ENCODE data around the gene KIF4B. TPM values are rescaled to one million over a fixed set of nuclear protein-coding genes. Genes with fewer than 3 reads are reported as not detected.
A peak's percentile ranks its signal among the peaks of the same experiment; 100 is the strongest.

Gene KIF4B
- total and polyA plus RNA-seq, 2 of the 8 experiments (the other 6 are each of a cell fraction or from before 2014, with no cell fraction given), result 0.02 to 0.15 TPM

DNA sequence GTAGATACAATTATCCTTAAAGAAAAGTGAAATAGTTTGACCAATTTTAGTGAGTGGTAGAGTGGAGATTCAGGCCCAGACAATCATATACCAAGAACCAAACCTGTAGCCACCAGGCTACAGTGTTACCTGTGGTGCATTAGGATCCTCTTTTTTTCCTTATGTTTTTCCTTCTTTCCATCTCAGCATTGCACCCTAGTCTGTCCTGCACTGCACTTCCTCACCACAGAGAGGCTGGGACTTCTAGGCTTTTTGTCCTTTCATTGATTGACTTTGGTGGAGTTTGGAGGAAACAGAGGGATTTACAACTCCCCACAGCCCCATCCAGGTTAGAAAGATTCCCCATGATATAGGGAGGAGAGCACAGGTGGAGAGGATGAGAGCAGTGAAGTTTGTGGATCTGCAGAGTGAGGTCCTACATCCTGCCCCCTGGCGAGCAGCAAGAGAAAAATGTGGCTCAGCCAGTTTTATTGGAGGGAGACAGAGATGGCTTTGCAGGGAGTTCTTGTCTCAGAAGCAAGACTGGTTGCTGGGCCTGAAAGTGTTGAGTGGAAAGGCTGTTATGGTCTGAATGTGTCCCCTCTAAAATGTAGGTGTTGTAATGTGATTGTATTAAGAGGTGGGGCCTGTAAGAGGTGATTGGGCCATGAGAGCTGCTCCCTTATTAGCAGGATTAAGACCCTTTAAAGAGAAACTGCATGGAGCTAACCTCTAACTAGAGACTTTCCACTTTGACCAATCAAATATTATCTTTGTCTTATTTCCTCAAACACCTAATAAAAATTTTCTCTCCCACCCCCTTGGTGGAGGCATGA is 36.2 kb downstream of the KIF4B start (continued):
- TF ChIP-seq, protein P1, sequence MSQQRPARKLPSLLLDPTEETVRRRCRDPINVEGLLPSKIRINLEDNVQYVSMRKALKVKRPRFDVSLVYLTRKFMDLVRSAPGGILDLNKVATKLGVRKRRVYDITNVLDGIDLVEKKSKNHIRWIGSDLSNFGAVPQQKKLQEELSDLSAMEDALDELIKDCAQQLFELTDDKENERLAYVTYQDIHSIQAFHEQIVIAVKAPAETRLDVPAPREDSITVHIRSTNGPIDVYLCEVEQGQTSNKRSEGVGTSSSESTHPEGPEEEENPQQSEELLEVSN (IDR thresholded peaks at IDR 0.05), result no peak
- TF ChIP-seq POU5F1 (IDR thresholded peaks at IDR 0.05; ENCODE audit: low read depth, low read length) (no peak), EP300 (IDR thresholded peaks at IDR 0.05; ENCODE audit: borderline replicate concordance in 1 of 2, low read depth in 2 of 2, low read length in 2 of 2) (no peak), SP1 (IDR thresholded peaks at IDR 0.05; ENCODE audit: low read depth, low read length) (peak; percentile 42; the same call in 1 of the 2 replicates), TEAD4 (IDR thresholded peaks at IDR 0.05; ENCODE audit: low read depth, low read length) (peak; percentile 52; the same call in 1 of the 2 replicates), RNF2 (IDR thresholded peaks at IDR 0.05; ENCODE audit: borderline replicate concordance, low read depth, low read length, missing control alignments, poor library complexity, severe bottlenecking) (no peak), CHD1 (IDR thresholded peaks at IDR 0.05; ENCODE audit: low read depth, low read length) (no peak)
- TF ChIP-seq, protein P2, sequence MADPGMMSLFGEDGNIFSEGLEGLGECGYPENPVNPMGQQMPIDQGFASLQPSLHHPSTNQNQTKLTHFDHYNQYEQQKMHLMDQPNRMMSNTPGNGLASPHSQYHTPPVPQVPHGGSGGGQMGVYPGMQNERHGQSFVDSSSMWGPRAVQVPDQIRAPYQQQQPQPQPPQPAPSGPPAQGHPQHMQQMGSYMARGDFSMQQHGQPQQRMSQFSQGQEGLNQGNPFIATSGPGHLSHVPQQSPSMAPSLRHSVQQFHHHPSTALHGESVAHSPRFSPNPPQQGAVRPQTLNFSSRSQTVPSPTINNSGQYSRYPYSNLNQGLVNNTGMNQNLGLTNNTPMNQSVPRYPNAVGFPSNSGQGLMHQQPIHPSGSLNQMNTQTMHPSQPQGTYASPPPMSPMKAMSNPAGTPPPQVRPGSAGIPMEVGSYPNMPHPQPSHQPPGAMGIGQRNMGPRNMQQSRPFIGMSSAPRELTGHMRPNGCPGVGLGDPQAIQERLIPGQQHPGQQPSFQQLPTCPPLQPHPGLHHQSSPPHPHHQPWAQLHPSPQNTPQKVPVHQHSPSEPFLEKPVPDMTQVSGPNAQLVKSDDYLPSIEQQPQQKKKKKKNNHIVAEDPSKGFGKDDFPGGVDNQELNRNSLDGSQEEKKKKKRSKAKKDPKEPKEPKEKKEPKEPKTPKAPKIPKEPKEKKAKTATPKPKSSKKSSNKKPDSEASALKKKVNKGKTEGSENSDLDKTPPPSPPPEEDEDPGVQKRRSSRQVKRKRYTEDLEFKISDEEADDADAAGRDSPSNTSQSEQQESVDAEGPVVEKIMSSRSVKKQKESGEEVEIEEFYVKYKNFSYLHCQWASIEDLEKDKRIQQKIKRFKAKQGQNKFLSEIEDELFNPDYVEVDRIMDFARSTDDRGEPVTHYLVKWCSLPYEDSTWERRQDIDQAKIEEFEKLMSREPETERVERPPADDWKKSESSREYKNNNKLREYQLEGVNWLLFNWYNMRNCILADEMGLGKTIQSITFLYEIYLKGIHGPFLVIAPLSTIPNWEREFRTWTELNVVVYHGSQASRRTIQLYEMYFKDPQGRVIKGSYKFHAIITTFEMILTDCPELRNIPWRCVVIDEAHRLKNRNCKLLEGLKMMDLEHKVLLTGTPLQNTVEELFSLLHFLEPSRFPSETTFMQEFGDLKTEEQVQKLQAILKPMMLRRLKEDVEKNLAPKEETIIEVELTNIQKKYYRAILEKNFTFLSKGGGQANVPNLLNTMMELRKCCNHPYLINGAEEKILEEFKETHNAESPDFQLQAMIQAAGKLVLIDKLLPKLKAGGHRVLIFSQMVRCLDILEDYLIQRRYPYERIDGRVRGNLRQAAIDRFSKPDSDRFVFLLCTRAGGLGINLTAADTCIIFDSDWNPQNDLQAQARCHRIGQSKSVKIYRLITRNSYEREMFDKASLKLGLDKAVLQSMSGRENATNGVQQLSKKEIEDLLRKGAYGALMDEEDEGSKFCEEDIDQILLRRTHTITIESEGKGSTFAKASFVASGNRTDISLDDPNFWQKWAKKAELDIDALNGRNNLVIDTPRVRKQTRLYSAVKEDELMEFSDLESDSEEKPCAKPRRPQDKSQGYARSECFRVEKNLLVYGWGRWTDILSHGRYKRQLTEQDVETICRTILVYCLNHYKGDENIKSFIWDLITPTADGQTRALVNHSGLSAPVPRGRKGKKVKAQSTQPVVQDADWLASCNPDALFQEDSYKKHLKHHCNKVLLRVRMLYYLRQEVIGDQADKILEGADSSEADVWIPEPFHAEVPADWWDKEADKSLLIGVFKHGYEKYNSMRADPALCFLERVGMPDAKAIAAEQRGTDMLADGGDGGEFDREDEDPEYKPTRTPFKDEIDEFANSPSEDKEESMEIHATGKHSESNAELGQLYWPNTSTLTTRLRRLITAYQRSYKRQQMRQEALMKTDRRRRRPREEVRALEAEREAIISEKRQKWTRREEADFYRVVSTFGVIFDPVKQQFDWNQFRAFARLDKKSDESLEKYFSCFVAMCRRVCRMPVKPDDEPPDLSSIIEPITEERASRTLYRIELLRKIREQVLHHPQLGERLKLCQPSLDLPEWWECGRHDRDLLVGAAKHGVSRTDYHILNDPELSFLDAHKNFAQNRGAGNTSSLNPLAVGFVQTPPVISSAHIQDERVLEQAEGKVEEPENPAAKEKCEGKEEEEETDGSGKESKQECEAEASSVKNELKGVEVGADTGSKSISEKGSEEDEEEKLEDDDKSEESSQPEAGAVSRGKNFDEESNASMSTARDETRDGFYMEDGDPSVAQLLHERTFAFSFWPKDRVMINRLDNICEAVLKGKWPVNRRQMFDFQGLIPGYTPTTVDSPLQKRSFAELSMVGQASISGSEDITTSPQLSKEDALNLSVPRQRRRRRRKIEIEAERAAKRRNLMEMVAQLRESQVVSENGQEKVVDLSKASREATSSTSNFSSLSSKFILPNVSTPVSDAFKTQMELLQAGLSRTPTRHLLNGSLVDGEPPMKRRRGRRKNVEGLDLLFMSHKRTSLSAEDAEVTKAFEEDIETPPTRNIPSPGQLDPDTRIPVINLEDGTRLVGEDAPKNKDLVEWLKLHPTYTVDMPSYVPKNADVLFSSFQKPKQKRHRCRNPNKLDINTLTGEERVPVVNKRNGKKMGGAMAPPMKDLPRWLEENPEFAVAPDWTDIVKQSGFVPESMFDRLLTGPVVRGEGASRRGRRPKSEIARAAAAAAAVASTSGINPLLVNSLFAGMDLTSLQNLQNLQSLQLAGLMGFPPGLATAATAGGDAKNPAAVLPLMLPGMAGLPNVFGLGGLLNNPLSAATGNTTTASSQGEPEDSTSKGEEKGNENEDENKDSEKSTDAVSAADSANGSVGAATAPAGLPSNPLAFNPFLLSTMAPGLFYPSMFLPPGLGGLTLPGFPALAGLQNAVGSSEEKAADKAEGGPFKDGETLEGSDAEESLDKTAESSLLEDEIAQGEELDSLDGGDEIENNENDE (IDR thresholded peaks at IDR 0.05; ENCODE audit: insufficient replicate concordance, low read length), result no peak

Data from H1 (cell line).